Neural cell (in vitro differentiated cells): ENCODE measurements around the gene SF3B2.

Source experiments
- CTCF ChIP-seq: fragments of 450-650 bp; IDR thresholded peaks from 2 replicates; pipeline ENCODE4 v1.5.1; 2014; ENCODE audit warnings: antibody characterized with exemption, mild to moderate bottlenecking, moderate library complexity; ENCODE audit not compliant: poor library complexity, severe bottlenecking
- EP300 ChIP-seq: fragments of 450-650 bp; conservative IDR thresholded peaks from 2 replicates; pipeline ENCODE4 v1.6.1; 2014; ENCODE audit warnings: antibody characterized with exemption, mild to moderate bottlenecking, moderate library complexity; ENCODE audit not compliant: poor library complexity, severe bottlenecking
- EZH2 ChIP-seq: fragments of 200-600, 300-800 bp; shearing (Covaris generic), sonication (generic); IDR thresholded peaks from 2 replicates; pipeline ENCODE4 v1.6.1; 2014; ENCODE audit warnings: antibody characterized with exemption, low read length, borderline replicate concordance, mild to moderate bottlenecking; ENCODE audit not compliant: insufficient read depth, poor library complexity, severe bottlenecking
- POLR2AphosphoS5 ChIP-seq: IDR thresholded peaks from 2 replicates; pipeline ENCODE4 v1.6.1; 2012
- TAF1 ChIP-seq: IDR thresholded peaks from 2 replicates; pipeline ENCODE4 v1.6.1; 2012; ENCODE audit warnings: low read depth

GRCh38 chr11:66081505-66081904, 29.3 kb downstream of the SF3B2 start:
- TF ChIP-seq CTCF: no peak
- TF ChIP-seq EZH2: no peak
- no peak for TF ChIP-seq EP300
- no peak for TF ChIP-seq TAF1
- no peak for TF ChIP-seq POLR2AphosphoS5
